Thyroid gland (tissue), 4 donors: Measurements from ENCODE around the gene ZNF232. TPM values are rescaled to one million over a fixed set of nuclear protein-coding genes. Genes with fewer than 3 reads are reported as not detected.

Experiments used
- DNase-seq, 2 donors: peaks; one replicate each; pipeline ENCODE4 v3.0.0-alpha.2; 2019
- H3K27ac ChIP-seq, 3 donors: fragments of 200-600 bp; sonication (generic); 1 replicate in 2 of 3; 2 replicates in 1 of 3; pipeline ENCODE4 v1.5.1; 2016 to 2019; ENCODE audit warnings: mild to moderate bottlenecking in 1 of 3, moderate library complexity in 1 of 3
- H3K27me3 ChIP-seq: fragments of 200-600 bp; sonication (generic); one replicate; pipeline ENCODE4 v1.5.1; 2019
- H3K36me3 ChIP-seq, 2 donors: fragments of 200-600 bp; sonication (generic); one replicate each; pipeline ENCODE4 v1.5.1; 2016 to 2019
- H3K4me1 ChIP-seq, 2 donors: fragments of 200-600 bp; sonication (generic); one replicate each; pipeline ENCODE4 v1.5.1; 2017 to 2019
- H3K4me3 ChIP-seq, 3 donors: fragments of 200-600 bp; sonication (generic); replicated peaks in 1 of 3; 1 replicate in 2 of 3; 2 replicates in 1 of 3; pipeline ENCODE4 v1.5.1; 2016; ENCODE audit warnings: mild to moderate bottlenecking in 1 of 3
- H3K9me3 ChIP-seq: fragments of 200-600 bp; sonication (generic); one replicate; pipeline ENCODE4 v1.5.1; 2017
- POLR2A ChIP-seq, 2 donors: fragments of 450-650 bp; IDR thresholded peaks; one replicate each; pipeline ENCODE4 v1.6.1; 2017; ENCODE audit warnings: antibody characterized with exemption in 2 of 2, mild to moderate bottlenecking in 2 of 2, moderate library complexity in 1 of 2
- WGBS, 2 donors: methylation state at CpG; one replicate each; pipeline ENCODE4 v1.1.5; 2017; 5-methylcytosine and 5-hydroxymethylcytosine counted together
- intact Hi-C: fragments of 100-400 bp; cut with DNase I; formaldehyde crosslinking; loops from one replicate; pipeline ENCODE4 v1.15.1; 2023
- small RNA-seq: library from RNA; depleted of rRNA; stranded (forward); fragments of <200 nt; gene quantifications from one replicate; pipeline ENCODE3, GENCODE V24; 2016
- total RNA-seq, 4 donors: library from RNA; depleted of rRNA; stranded (reverse); fragments of >200 nt; gene quantifications; one replicate each; pipeline ENCODE4 v1.2.3, GENCODE V29; 2016
- TF ChIP-seq, protein P1 (sequence below), 6 experiments: fragments of 200-600 bp in 3 of 6; fragments of 450-650 bp in 3 of 6; sonication (generic) in 3 of 6; IDR thresholded peaks; one replicate each; pipeline ENCODE4 v1.5.1; 2016 to 2019; ENCODE audit warnings: antibody characterized with exemption in 6 of 6, mild to moderate bottlenecking in 2 of 6, inconsistent platforms in 1 of 6, moderate library complexity in 1 of 6

ZNF232 gene
- total RNA-seq, 4 donors from 2014 or later, result 7.5 to 13.7 (median 9.6) TPM

DNA sequence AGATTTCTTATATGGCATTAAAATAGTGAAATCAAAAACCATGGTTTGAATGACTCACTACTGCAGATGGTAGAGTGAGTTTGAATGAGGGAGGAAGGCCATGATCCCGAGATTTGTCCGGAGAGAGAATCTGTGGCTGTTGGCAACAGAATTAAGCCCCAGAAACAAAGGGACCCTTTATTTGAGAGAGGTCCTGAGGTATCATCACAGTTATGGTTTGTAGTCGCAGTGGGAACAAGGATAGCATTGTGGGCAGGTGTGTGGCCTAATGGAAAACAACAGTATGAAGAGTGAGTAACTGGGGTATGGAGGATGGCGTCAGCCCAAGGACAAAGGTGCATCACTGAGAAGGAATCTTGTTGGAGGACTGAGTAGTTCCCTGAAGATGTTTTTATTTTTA, 42.0 kb downstream of the ZNF232 start:
- H3K4me1 ChIP-seq, result no peaks in the 10 kb centered on the region
- no peak overlapping the region for H3K4me3 ChIP-seq
- H3K36me3 ChIP-seq, result no peaks in the 10 kb centered on the region
- no peaks in the 10 kb centered on the region for H3K27me3 ChIP-seq
- intact Hi-C loops, result no loop called here
- 78 to 79% methylated on average over 4 of the region's 4 CpGs for WGBS, 2 donors
- no peak for DNase-seq
- H3K9me3 ChIP-seq, result no peaks in the 10 kb centered on the region
- no peak overlapping the region for H3K27ac ChIP-seq
- TF ChIP-seq POLR2A (IDR thresholded peaks at IDR 0.05), result no peak
- TF ChIP-seq, protein P1, sequence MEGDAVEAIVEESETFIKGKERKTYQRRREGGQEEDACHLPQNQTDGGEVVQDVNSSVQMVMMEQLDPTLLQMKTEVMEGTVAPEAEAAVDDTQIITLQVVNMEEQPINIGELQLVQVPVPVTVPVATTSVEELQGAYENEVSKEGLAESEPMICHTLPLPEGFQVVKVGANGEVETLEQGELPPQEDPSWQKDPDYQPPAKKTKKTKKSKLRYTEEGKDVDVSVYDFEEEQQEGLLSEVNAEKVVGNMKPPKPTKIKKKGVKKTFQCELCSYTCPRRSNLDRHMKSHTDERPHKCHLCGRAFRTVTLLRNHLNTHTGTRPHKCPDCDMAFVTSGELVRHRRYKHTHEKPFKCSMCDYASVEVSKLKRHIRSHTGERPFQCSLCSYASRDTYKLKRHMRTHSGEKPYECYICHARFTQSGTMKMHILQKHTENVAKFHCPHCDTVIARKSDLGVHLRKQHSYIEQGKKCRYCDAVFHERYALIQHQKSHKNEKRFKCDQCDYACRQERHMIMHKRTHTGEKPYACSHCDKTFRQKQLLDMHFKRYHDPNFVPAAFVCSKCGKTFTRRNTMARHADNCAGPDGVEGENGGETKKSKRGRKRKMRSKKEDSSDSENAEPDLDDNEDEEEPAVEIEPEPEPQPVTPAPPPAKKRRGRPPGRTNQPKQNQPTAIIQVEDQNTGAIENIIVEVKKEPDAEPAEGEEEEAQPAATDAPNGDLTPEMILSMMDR (IDR thresholded peaks at IDR 0.05), result no peak

DNA sequence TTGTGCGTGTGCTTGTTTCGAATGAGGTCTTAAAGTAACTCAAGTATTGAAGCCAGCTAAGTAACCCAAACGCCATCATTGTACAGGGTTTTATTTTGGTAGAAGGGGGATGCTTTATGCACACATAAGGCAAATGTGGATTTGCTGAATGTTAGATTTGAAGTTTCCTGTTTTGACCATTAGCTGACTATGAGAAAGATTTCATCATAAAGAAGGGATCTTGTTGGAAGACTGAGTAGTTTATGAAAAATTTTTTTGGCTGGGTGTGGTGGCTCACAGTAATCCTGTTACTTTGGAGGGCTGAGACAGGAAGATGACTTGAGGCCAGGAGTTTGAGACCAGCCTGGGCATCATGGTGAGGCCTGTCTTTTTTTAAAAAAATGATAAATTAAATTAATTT, 43.4 kb downstream of the ZNF232 start:
- DNase-seq, result no peak
- intact Hi-C loops, result no loop called here
- H3K4me1 ChIP-seq, result no peaks in the 10 kb centered on the region
- no peaks in the 10 kb centered on the region for H3K36me3 ChIP-seq
- no peak overlapping the region for H3K27ac ChIP-seq
- TF ChIP-seq POLR2A (IDR thresholded peaks at IDR 0.05), result no peak
- TF ChIP-seq, protein P1 (IDR thresholded peaks at IDR 0.05), result no peak
- no peaks in the 10 kb centered on the region for H3K9me3 ChIP-seq
- no peaks in the 10 kb centered on the region for H3K27me3 ChIP-seq
- WGBS, 2 donors, result 83 to 85% methylated on average over 3 of the region's 3 CpGs
- no peak overlapping the region for H3K4me3 ChIP-seq

DNA sequence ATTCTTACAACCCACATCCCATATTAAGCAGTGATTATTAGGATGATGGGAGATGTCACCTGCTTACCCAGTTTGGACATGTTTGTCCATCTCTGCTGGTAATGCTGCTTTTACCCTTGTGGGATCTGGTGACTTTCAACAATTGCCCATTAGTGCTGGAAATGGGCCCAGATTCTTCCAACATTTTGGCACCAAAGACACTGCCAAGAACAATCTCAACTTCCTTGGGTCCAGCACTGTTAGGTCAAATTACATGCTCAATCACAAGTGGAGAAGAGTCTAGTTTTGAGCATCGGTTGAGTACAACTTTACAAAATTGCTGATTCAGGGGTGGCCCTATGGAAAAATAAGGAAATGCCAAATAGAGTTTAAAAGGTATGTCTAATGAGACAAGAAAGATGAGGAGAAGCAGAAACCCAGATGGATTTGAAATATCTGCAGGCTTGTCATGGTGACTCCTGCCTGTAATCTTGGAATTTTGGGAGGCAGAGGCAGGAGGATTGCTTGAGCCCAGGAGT, 46.4 kb downstream of the ZNF232 start:
- 11 to 12% methylated on average over 1 of the region's 1 CpG for WGBS, 2 donors
- Histone ChIP-seq H3K4me1 (no peaks in the 10 kb centered on the region), H3K4me3 (no peak overlapping the region), H3K36me3 (no peaks in the 10 kb centered on the region), H3K27me3 (no peaks in the 10 kb centered on the region), H3K27ac (no peak overlapping the region), H3K9me3 (no peaks in the 10 kb centered on the region)
- intact Hi-C loops, result no loop called here
- TF ChIP-seq POLR2A (IDR thresholded peaks at IDR 0.05), result no peak
- TF ChIP-seq, protein P1 (IDR thresholded peaks at IDR 0.05), result no peak
- DNase-seq, result peak; percentile 10 to 24

Small RNA genes within 50 kb of the gene (small RNA-seq; reads per million reads assigned to genes)
- gene AC012146.4, result not detected

Other genes with a start within 250 kb of the ZNF232 start
- 1 to 10 TPM in 3 of 4 donors, under 1 TPM in 1; 0.33 to 1.9 (median 1.3) TPM for gene C17orf107, start 212.3 kb downstream of the ZNF232 start, total RNA-seq
- gene CHRNE, start 208.8 kb downstream of the ZNF232 start, total RNA-seq, result under 1 TPM; 0.29 to 0.83 (median 0.49) TPM
- gene GP1BA, start 179.6 kb downstream of the ZNF232 start, total RNA-seq, result not detected
- 10 to 100 TPM; 29.3 to 62.4 (median 48.4) TPM for gene SLC25A11, start 171.8 kb downstream of the ZNF232 start, total RNA-seq
- gene RNF167, start 171.6 kb downstream of the ZNF232 start, total RNA-seq, result 10 to 100 TPM; 47.1 to 77.0 (median 67.2) TPM
- 100 to 1,000 TPM; 228 to 606 (median 328) TPM for gene PFN1, start 163.3 kb downstream of the ZNF232 start, total RNA-seq
- gene ENO3, start 160.8 kb downstream of the ZNF232 start, total RNA-seq, result 1 to 10 TPM in 3 of 4 donors, not detected in 1; 5.4 to 8.8 (median 5.5) TPM
- gene SPAG7, start 144.1 kb downstream of the ZNF232 start, total RNA-seq, result 10 to 100 TPM; 50.5 to 69.7 (median 68.3) TPM
- 10 to 100 TPM; 17.1 to 29.0 (median 20.4) TPM for gene CAMTA2, start 124.2 kb downstream of the ZNF232 start, total RNA-seq
- 1 to 10 TPM; 1.0 to 2.3 (median 1.4) TPM for gene INCA1, start 114.4 kb downstream of the ZNF232 start, total RNA-seq
- 100 to 1,000 TPM in 1 of 4 donors, 10 to 100 TPM in 3; 67.3 to 134 (median 86.9) TPM for gene KIF1C, start 113.9 kb downstream of the ZNF232 start, total RNA-seq
- gene SLC52A1, start 76.5 kb downstream of the ZNF232 start, total RNA-seq, result under 1 TPM in 1 of 4 donors, not detected in 3; 0.11 TPM
- gene ZFP3, start 33.4 kb downstream of the ZNF232 start, total RNA-seq, result 10 to 100 TPM in 3 of 4 donors, 1 to 10 TPM in 1; 9.5 to 14.1 (median 12.1) TPM
- gene USP6, start 4.2 kb upstream of the ZNF232 start, total RNA-seq, result 1 to 10 TPM in 1 of 4 donors, under 1 TPM in 3; 0.11 to 1.7 (median 0.39) TPM
- gene ZNF594, start 80.0 kb upstream of the ZNF232 start, total RNA-seq, result 10 to 100 TPM; 12.9 to 29.0 (median 24.2) TPM
- 1 to 10 TPM in 1 of 4 donors, under 1 TPM in 1, not detected in 2; 0.59 to 1.0 TPM for gene SCIMP, start 123.0 kb upstream of the ZNF232 start, total RNA-seq
- gene RABEP1, start 170.4 kb upstream of the ZNF232 start, total RNA-seq, result 10 to 100 TPM; 36.0 to 57.7 (median 40.9) TPM